ENCODE data around the gene CPNE7. TPM values are rescaled to one million over a fixed set of nuclear protein-coding genes. Genes with fewer than 3 reads are reported as not detected.

Gene CPNE7
- total and polyA plus RNA-seq, 2 of the 13 experiments (the other 11 are each of a cell fraction or from before 2014, with no cell fraction given), result 0.59 TPM; not detected in 1

- TF ChIP-seq, protein P1, sequence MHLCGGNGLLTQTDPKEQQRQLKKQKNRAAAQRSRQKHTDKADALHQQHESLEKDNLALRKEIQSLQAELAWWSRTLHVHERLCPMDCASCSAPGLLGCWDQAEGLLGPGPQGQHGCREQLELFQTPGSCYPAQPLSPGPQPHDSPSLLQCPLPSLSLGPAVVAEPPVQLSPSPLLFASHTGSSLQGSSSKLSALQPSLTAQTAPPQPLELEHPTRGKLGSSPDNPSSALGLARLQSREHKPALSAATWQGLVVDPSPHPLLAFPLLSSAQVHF (CRISPR knock-in tag; IDR thresholded peaks at IDR 0.05), result 0 out of 2 replicates have a peak, but pooled peaks have one; percentile 74
- TF ChIP-seq SNAI1 (CRISPR knock-in tag; IDR thresholded peaks at IDR 0.05; ENCODE audit: borderline replicate concordance) (peak; percentile 36; the same call in 1 of the 2 replicates), GATAD2A (CRISPR knock-in tag; IDR thresholded peaks at IDR 0.05) (peak; percentile 41; the same call in 1 of the 2 replicates), GLI4 (CRISPR knock-in tag; IDR thresholded peaks at IDR 0.05; ENCODE audit: borderline replicate concordance) (peak; percentile 82; the same call in 1 of the 2 replicates), EED (CRISPR knock-in tag; IDR thresholded peaks at IDR 0.05) (peak; percentile 67; the same call in 1 of the 2 replicates), ZNF317 (CRISPR knock-in tag; IDR thresholded peaks at IDR 0.05) (peak; percentile 80), ETV6 (CRISPR knock-in tag; conservative IDR thresholded peaks at IDR 0.05) (peak; percentile 48), ZNF569 (CRISPR knock-in tag; IDR thresholded peaks at IDR 0.05; ENCODE audit: borderline replicate concordance) (peak; percentile 91; the same call in 1 of the 2 replicates), TBX2 (CRISPR knock-in tag; IDR thresholded peaks at IDR 0.05; ENCODE audit: borderline replicate concordance) (no peak; the same call in 1 of the 2 replicates), ZNF737 (CRISPR knock-in tag; IDR thresholded peaks at IDR 0.05; ENCODE audit: borderline replicate concordance) (no peak; the same call in 1 of the 2 replicates), ZNF709 (CRISPR knock-in tag; IDR thresholded peaks at IDR 0.05) (no peak; the same call in 1 of the 2 replicates), AGO2 (optimal IDR thresholded peaks at IDR 0.05; ENCODE audit: low read depth, low read length) (peak; percentile 99), ZFP1 (CRISPR knock-in tag; IDR thresholded peaks at IDR 0.05) (no peak), ZNF160 (CRISPR knock-in tag; IDR thresholded peaks at IDR 0.05) (peak; percentile 64; the same call in 1 of the 2 replicates), ZNF205 (CRISPR knock-in tag; IDR thresholded peaks at IDR 0.05) (0 out of 2 replicates have a peak, but pooled peaks have one; percentile 63), NR1H2 (CRISPR knock-in tag; IDR thresholded peaks at IDR 0.05; ENCODE audit: borderline replicate concordance, low read depth) (no peak; the same call in 1 of the 2 replicates), ONECUT2 (CRISPR knock-in tag; IDR thresholded peaks at IDR 0.05) (no peak), ZNF7 (CRISPR knock-in tag; IDR thresholded peaks at IDR 0.05) (0 out of 2 replicates have a peak, but pooled peaks have one; percentile 20), RORA (CRISPR knock-in tag; IDR thresholded peaks at IDR 0.05) (no peak; the same call in 1 of the 2 replicates), ZSCAN12 (CRISPR knock-in tag; IDR thresholded peaks at IDR 0.05) (no peak), ZNF766 (CRISPR knock-in tag; IDR thresholded peaks at IDR 0.05; ENCODE audit: borderline replicate concordance) (no peak; the same call in 1 of the 2 replicates), RFXAP (CRISPR knock-in tag; IDR thresholded peaks at IDR 0.05; ENCODE audit: borderline replicate concordance) (peak; percentile 92), ZNF572 (CRISPR knock-in tag; IDR thresholded peaks at IDR 0.05) (peak; percentile 39; the same call in 1 of the 2 replicates), SP4 (CRISPR knock-in tag; IDR thresholded peaks at IDR 0.05) (0 out of 2 replicates have a peak, but pooled peaks have one; percentile 0)
- TF ChIP-seq, protein P2, sequence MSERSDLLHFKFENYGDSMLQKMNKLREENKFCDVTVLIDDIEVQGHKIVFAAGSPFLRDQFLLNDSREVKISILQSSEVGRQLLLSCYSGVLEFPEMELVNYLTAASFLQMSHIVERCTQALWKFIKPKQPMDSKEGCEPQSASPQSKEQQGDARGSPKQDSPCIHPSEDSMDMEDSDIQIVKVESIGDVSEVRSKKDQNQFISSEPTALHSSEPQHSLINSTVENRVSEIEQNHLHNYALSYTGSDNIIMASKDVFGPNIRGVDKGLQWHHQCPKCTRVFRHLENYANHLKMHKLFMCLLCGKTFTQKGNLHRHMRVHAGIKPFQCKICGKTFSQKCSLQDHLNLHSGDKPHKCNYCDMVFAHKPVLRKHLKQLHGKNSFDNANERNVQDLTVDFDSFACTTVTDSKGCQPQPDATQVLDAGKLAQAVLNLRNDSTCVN (CRISPR knock-in tag; IDR thresholded peaks at IDR 0.05; ENCODE audit: borderline replicate concordance), result peak; percentile 76; the same call in 1 of the 2 replicates
- TF ChIP-seq, protein P3, sequence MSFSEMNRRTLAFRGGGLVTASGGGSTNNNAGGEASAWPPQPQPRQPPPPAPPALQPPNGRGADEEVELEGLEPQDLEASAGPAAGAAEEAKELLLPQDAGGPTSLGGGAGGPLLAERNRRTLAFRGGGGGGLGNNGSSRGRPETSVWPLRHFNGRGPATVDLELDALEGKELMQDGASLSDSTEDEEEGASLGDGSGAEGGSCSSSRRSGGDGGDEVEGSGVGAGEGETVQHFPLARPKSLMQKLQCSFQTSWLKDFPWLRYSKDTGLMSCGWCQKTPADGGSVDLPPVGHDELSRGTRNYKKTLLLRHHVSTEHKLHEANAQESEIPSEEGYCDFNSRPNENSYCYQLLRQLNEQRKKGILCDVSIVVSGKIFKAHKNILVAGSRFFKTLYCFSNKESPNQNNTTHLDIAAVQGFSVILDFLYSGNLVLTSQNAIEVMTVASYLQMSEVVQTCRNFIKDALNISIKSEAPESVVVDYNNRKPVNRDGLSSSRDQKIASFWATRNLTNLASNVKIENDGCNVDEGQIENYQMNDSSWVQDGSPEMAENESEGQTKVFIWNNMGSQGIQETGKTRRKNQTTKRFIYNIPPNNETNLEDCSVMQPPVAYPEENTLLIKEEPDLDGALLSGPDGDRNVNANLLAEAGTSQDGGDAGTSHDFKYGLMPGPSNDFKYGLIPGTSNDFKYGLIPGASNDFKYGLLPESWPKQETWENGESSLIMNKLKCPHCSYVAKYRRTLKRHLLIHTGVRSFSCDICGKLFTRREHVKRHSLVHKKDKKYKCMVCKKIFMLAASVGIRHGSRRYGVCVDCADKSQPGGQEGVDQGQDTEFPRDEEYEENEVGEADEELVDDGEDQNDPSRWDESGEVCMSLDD (CRISPR knock-in tag; IDR thresholded peaks at IDR 0.05; ENCODE audit: borderline replicate concordance), result peak; percentile 38
Observed at GRCh38 chr16:89560378-89561141, 15.0 kb upstream of the CPNE7 start, which contains the start of gene RPL13 (continued).

Data from HepG2 (cell line).